Measurements from ENCODE around the gene ME3. TPM values are rescaled to one million over a fixed set of nuclear protein-coding genes. Genes with fewer than 3 reads are reported as not detected.

ME3 gene
- 10 to 100 TPM; 28.9 to 42.9 (median 31.6) TPM for polyA plus RNA-seq (ENCODE audit: insufficient read depth in 1 of 5, insufficient read length in 5 of 5, low replicate concordance in 1 of 5)
- long read RNA-seq, donor 1, partial matches to known transcripts: 8 of 10 reads
- long read RNA-seq, donor 1, other reads (novel, unspliced or antisense): 0 of 10 reads
- long read RNA-seq, donor 2, partial matches to known transcripts: 5 of 9 reads
- long read RNA-seq, donor 2, other reads (novel, unspliced or antisense): 0 of 9 reads
- long read RNA-seq, donor 3, partial matches to known transcripts: 6 of 8 reads
- long read RNA-seq, donor 3, other reads (novel, unspliced or antisense): 0 of 8 reads
- long read RNA-seq, donor 4, partial matches to known transcripts: 0 of 4 reads
- long read RNA-seq, donor 4, other reads (novel, unspliced or antisense): 0 of 4 reads
- long read RNA-seq, donor 5, partial matches to known transcripts: 14 of 16 reads
- long read RNA-seq, donor 5, other reads (novel, unspliced or antisense): 0 of 16 reads
- long read RNA-seq, donor 6, partial matches to known transcripts: 7 of 9 reads
- long read RNA-seq, donor 6, other reads (novel, unspliced or antisense): 0 of 9 reads
- long read RNA-seq, donor 7, partial matches to known transcripts: 5 of 66 reads
- long read RNA-seq, donor 7, other reads (novel, unspliced or antisense): 56 of 66 reads
- long read RNA-seq, donor 8: 0 reads

DNA sequence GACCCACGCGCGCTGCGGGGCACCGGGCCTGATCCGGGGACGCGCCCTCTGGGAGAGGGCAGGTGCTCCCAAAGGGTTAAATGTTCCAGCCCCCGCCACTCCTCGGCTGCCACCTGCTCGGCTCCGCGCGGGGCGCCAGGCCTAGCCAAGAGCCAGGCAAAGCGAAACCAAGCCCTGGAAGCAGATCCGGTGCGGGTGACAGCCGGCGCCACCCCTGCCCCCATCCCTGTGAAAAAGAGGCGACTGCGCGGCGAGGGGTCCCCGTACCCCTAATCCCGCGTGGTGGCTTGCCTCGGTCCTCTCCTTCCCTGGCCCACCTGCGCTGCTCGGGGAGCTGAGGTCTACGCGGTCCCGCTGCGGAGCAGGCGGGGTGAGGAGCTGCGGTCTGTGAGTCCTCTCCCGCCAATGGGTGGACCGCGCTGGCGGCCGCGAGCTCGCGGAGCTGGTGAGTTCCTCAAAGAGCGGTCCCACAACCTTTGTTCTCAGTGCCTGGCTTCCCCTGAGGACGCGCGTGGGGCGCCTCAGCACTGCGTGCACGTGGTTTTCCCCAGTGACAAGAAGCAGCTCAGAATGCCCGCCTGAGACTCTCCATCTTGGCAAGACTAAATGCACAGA lies at the start of gene ME3:
Gene ME3, minus strand, starts transcription at position 610 of the 615 bp plus-strand sequence.
- peak; percentile 61 to 73 for DNase-seq

DNA sequence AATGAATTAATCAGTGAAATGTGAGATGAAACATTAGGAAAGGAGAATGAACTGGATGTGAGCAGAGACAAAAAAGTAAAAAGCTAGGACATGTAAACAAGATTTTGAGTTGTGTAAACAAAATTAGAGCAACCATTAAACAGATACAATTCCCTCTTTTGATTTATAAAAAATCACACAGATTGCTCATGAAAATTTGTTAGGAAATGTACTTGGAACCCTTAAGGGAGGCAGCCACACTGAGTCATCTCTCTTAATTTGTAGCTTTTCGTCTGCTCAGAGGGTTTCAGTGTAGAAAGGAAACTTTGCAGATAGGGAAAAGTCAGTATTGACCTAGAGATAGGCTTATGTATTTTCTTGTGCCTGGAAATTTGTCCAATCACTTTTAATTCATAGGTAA lies 49.6 kb upstream of the ME3 start:
- DNase-seq: no peak

DNA sequence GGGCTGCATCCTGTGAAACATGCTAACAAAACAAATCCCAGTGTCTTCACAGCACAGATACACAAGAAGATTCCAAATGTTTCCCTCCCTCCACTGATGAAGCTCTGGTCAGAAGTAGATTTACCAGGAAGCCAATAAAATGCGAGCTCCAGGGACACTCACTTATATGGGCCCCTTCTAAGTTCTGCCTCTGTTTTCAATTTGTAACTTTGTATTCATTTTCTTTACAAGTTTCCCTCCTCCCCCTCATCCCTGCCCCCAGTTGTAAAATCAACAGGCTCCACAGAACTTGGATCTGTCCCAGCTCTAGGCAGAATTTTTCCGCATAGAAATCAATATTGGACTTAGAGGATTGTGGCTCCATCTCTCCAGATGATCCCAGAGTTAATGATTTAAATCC lies 48.1 kb upstream of the ME3 start:
- no peak for DNase-seq

DNA sequence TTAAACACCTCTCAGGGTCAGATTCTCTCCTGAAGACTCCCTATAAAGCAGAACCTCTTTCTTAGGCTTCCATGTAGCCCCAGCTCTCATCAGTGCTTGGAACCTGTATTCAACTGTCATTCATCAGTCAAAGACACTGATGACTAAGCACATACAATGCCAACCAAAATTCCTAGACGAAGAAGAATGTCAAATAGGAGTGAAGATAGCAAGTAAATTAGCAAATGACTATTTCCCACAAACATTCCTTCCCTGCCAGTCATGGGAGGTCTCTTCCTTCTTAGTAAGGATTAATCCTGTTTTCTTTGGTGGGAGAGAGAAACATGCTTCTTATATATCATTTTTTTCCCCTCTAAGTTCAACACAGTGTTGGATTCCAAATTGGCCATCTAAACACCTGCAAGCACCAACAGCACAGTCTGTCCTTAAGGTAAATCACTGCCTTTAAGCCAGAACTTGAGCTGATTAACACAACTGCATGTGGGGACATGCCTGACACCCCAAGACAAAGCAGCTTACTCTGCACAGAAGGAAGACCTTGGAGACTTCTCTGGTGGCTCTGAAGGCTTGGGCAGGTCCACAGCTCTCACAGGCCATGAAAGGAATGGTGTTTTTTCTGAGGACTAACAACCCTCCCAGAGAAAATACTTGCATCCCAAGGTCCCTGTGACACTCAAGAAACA lies 47.5 kb upstream of the ME3 start:
- DNase-seq: no peak

DNA sequence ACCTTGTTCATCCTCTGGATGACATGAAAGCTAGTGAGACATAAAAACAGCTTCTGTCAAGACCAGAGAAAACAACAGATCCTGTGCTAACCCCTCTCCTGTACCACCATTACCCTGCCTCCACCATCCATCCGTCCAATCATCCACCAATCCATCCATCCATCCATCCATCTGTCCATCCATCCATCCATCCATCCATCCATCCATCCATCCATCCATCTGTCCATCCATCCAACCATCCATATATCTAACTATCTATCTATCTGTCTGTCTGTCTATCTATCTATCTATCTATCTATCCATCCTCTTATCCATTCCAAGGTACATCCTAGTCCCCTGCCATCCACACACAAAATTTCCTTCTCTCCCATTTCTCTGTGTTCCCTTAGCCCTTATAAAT lies 46.6 kb upstream of the ME3 start:
- DNase-seq: no peak

DNA sequence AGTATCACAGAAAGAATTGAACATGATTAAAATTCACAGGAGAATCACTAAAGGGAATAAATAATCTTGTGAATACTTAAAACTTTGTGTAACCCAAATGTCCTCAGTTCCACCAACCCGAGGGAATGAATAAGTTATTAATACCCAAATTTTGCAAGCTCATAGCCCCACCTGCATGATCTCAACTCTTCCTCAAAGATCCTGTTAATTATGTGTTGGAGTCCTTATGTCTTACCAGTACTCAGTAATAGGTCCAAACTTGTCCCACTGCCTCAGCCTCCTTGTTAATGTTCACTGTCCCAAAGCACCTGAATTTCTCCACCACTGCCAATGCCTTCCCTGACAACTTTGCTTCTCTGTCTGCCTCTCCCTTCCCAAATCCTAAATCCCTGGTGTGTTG lies 46.1 kb upstream of the ME3 start:
- no peak for DNase-seq

DNA sequence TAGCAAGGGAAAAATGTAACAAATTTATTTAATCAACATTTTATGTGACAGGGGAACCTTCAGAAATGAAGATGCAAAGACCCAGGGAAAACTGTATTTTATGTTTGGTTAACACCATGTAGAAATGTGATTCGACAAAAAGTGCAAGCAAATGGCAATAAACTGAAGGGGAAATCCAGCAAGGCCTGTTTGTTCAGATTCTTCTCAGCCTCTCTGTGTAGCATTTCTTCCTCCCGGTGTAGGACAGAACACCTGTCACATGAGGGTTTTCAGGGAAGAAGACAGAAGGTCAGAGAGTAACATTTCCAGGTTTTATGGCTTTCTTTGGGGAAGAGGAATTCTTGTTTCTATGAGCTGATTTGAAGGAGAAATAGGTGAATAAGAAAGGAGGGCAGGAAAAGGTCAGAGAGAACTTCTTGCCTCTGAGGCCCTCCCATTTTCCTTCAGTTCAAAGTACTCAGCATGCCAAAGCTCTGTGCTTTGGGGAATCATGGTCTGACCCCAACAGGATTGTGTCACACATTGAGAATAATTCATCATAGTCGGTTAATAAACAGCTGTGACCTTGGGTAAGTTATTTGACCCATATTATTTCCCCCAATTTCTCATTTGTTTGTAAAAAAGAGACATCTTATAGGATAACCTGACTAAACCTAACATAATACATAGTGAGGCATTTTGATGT lies 45.5 kb upstream of the ME3 start:
- no peak for DNase-seq

DNA sequence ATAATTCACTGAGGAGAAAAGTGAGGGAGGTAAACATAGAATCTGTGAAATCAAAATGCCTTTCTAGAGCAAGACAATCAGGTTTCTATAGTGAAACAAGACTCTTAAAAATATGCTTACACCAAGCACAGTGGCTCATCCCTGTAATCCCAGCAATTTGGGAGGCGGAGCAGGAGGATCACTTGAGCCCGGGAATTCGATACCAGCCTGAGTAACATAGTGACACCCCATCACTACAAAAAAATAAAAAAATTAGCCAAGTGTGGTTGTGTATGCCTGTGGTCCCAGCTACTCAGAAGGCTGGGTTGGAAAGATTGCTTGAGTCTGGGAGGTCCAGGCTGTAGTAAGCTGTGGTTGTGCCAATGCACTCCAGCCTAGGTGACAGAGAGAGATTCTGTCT lies 43.2 kb upstream of the ME3 start:
- no peak for DNase-seq

DNA sequence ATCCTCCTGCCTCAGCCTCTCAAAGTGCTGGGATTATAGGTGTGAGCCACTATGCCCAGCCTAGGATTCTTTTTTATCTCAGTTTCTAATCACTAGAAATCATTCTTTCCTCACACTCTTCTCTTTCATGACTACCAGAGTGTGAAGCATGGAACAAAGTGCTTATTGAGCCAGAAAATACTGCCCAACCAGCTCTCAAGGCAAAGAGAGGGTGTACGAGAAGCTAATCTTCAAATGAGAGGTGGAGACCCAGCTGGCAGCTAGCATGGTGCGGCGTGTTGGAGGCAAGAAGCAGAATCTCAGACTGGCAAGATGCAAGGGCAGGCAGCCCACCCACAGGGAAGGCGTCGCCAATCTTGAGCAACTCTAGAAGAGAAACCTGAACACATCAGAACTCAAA lies 41.1 kb upstream of the ME3 start:
- no peak for DNase-seq

DNA sequence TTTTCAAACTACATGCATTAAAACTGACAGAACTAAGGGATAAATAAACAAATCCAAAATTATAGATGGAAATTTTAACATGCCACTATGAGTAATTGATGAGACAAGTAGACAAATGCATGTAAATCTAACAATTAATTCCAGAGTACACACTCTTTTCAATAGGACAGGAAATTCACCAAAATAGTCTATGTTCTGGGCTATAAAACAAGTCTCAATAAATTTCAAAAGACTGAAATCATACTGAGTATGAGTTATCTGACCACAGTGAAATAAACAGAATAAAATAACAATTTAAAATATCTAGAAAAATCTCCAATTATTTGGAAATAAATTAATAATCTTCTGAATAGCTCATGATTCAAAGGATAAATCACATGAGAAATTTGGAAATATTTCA lies 38.5 kb upstream of the ME3 start:
- DNase-seq: no peak

DNA sequence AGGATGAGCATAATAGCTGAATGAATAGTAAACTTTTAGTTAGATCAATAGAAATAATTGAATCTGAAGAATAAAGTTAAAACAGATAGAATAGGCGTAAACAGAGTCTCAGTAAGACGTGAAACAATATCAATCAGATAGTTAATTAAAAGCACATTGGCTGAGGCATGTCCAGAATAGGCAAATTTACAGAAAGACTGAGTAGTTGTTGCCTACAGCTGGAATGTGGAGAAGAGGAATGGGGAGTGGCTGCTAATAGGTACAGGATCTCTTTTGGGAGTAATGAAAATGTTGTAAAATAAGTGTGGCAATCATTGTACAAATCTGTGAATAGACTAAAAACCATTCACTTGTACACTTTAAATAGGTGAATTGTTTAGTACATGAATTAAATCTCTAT lies 36.3 kb upstream of the ME3 start:
- no peak for DNase-seq

DNA sequence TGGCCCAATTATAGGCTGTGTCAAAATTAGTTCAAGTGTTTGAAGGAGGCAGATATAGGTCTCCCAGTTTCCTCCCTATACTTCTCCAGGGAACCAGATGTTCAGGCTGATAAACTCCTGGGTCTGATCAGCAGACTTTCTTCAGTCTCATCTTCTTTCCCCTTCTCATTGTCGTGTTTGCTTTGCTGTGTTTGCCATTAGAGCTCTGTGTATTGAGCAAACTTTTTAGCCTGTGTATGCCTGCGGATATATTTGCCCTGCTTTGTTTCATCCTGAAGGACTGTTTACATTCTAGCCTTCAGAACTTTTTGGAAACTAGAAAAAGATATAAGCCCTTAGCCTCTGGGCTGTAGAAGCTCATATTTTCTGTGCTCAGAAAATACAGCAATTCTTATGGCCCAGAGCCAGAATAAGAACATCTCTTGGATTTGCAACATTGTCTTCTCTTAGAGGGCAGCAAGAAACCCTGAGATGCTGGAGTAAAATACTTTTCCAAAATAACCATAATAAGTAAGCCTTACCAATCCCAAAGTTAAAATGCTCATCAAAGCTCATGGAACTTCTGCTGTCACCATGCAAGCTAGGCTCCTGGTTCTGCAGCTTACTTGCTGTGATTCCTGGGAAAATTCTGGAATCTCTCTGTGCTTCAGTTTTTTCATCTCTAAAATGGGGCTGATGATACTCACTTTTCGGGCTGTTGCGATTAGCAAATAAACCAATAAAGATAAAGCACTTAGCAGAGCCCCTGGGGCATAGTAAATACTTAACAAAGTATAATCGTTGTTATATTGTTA lies 34.1 kb upstream of the ME3 start:
- DNase-seq: no peak

DNA sequence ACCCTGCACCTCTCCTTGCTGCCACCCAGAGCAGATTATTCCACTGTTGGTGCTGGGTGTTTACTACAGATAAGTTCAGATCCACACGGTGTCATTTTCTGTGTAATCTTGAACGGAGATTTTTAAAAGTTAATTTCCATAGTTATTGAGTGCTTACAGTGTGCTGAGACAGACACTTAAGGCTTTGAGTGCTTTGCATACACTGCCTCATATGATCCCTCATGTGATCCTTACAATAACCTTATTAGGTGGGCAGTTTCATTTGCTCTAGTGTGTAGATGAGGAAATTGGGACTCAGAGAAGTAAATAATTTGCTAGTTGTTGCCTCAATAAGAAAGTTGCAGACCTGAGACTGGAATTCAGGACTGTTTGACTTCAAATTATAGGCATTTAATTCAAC lies 32.3 kb upstream of the ME3 start:
- DNase-seq: no peak

DNA sequence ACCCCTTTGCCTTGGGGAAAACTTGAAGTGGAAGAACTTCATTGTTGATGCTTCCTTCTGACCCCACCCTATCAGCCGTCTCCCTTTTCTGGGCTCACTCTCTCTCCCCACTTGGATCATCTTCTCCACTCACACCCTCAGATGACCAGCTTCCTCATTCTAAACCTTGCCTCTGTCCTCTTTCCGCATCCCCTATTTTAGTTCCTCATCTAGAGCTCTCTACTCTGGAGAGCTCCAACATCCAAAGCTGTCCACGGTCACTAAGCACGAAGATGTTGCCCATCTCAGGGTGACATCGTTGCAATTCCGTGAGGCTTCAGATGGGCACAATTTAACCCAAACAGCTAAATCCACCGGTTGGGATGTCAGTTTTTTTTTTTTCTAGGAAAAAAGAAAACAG lies 31.6 kb upstream of the ME3 start:
- no peak for DNase-seq

DNA sequence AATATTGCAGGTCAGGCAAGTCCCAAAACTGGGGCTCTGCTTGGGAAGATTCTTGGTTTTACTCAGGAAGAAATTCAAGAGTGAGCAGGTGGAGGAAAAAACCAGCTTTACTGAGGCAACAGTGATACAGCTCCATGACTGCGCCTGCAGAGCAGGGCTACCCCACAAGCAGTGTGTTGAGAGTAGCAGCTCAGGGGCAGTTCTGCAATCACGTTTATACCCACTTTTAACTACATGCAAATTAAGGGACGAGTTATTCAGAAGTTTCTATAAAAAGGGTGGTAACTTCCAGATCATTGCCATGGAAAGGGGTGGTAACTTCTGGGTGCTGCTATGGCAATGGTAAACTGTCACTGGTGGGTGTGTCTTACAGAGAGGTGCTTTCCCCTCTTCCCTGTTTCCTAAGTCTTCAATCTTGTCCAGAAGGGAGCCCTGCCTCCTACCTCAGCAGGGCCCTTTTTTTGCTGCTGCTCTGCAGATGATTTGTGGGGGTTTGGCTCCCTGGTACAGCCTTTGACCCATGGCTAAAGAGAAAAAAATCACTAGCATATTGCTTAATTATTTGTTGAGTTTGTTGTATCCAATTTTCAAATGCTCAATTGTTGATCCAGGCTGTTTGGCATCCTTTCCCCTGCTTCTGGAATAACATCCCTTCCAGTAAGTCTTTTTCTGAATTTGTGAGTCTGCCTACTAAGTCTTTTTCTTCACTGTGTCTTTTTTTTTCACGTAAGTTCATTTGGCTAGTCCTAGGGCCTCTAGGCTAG lies 30.0 kb upstream of the ME3 start:
- DNase-seq: no peak

DNA sequence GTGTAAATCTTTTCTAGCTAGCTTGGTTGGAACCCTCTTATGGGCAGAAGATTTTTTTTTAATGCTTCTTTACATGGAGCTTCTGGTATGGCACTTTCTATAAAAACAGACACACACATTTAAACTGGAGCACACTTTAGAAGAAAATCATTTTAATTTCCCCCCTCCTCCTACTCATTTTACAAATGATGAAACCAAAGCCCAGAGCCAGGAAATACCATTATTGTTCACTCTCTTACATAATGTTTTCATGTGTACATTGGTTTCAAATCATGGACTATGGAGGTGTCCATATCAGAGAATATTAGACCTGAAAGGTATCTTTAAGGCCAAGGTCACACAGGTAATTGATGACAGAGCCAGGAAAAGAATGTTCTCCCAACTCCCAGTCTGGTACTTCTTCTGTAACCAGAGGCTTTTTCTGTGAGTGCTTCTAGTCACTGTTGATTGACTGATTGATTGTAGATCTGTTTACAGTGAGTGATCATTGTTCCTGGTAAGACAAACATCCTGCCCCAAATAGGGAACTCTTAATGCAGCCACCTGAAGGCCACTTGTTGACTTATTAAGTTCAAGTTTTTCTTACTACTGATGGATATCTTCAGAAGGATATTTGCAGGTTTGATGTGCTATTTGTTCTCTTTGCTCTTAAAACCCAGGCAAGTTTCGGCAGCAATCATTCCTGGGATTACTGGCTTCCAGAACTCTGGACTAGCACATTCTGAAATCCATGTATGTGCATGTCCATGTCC lies 26.8 kb upstream of the ME3 start:
- DNase-seq: no peak

DNA sequence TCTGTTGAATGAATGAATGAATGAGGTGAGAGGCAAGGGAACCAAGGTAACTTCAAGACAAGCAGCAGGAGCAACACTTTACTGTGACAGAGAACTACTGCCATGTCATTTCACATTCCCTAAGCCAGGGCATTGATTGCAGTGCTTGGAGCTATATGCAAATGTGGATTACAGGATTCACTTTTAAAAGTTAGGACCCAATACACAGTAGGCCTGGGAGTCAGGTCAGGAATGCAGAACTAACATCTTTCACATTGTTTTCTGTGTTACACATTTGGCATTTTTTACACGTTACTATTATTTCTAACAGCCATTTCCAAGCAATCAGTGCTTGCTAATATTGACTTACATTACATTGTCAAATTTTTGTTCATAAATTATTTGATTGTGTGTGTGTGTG lies 26.2 kb upstream of the ME3 start:
- no peak for DNase-seq

DNA sequence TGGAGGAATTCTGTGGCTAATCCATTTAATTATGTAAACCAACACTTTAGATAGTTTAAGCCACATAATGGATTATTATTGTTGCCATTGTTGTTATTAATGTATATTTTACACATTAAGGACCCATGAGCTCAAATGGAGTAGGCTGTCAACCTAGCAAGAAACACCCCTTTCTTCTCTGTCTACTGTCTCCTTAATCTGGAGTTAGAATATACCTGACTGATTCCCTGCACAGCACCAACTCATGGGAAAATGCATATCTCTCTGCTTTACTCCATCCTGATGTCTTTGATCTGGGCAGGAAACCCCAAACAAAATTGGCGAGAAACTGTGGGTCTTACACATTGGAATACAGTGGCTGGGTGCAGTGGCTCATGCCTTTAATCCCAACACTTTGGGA lies 24.0 kb upstream of the ME3 start:
- no peak for DNase-seq

DNA sequence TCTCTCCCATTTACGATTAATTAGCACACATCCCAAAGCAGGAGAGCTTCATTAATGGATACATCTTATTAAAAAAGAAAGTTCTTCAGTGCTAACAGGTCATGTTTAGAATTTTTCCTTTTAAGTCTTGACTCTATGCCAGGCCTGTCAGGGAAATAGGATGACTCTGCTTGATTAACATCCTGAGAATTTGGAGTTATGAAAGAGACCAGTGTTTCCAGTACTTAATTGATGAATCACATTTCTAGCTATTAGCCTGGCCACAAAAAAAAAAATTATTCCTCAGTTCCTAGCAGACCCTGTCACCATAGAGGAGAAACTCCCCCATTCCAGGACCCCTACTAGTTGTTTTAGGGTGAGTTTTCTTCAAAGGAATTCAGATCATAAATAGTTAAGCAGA lies 23.6 kb upstream of the ME3 start:
- DNase-seq: no peak

DNA sequence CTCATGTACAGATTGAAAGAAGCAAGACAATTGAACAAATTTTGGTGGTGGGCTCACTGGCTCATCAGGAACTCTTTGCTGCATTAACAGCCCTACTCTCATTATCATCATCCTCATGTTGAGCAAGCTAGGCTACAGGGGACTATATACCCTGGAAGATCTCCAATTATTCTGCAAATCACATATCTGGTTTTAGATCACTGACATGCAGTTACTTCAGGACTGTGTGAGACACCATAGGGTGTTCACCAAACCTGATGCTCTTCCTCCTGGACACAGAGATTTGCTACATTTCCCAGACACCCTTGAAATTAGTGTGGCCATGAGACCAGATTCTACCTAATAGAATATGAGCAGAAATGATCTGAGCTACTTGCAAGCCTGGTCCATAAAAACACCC lies 23.0 kb upstream of the ME3 start:
- DNase-seq: no peak

Data from right lung (tissue), 10 donors.